ENCODE measurements around the gene ZDHHC4.
"Not testable (repeated sequence)": the region's sequence is repeated elsewhere in the genome, so short reads cannot be mapped to it uniquely, and the experiment has no call there.

ZDHHC4 gene

DNA sequence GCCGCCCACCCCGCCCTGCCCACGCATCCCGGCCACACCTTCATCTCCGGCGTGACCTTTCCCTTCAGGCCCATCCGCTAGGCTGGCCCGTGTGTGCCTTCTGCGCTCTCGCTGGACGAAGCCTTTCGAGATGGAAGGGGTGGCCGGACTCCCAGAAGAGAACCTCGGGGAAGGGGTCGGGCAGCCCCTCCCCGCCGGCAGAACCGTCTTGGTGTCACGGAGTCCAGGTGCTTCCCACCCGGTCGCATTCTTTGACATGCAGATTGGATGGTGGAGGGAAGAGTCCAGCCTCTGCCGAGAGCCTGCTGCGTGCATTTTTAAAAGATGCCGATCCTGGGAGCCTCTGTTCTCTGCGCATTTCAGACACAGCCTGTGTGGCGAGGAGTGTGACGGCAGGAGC, 30.8 kb downstream of the ZDHHC4 start:
- no peak for DNase-seq

DNA sequence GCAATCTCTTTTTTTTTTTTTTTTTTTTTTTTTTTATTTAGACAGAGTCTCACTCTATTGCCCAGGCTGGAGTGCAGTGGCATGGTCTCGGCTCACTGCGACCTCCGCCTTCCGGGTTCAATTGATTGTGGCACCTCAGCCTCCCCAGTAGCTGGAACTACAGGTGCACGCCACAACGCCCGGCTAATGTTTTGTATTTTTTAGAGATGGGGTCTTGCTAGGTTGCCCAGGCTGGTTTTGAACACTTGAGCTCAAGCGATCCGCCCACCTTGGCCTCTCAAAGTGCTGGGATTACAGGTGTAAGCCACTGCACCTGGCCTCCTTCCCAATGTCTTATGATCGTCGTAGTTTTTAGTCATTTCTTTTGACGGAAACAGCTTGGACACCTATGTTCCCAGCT, 31.5 kb downstream of the ZDHHC4 start:
- no peak for DNase-seq

DNA sequence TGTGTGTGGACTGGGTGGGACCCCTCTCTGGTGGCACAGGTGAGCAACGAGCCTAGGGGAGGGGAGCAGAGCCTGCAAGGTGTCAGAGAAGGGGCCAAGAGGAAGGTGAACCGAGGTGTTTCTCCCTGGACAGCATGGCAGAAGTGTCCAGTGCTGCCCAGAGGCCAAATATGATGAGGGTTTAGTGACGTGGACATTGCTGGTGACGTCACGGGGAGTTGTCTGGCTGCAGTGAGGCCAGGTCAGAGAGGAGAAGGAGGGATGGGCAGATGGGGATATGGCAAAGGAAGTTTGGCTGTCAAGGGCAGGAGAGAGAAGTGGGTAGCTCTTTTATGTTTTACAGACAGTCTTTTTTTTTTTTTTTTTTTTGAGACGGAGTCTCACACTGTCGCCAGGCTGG, 35.6 kb downstream of the ZDHHC4 start:
- DNase-seq, result no peak

DNA sequence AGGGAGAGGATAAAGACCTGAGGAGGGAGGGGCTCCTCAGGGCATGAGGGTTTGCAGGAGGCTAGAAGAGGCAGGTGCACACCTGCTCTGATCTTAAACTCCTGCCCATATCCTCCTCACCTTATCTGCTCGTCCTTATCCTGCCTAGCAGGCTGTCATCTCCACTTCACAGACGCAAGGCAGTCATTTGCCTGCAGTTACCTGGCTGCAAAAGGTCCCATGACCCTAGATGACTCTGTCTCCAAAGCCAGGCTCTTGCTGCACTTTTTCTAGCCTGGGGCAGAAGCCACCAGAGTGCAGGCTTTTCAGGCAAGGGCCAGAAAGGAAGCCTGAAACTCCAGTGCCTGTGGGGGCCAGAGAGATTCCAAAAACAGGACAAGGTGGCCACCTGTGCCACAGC, 36.5 kb downstream of the ZDHHC4 start:
- DNase-seq, result no peak

DNA sequence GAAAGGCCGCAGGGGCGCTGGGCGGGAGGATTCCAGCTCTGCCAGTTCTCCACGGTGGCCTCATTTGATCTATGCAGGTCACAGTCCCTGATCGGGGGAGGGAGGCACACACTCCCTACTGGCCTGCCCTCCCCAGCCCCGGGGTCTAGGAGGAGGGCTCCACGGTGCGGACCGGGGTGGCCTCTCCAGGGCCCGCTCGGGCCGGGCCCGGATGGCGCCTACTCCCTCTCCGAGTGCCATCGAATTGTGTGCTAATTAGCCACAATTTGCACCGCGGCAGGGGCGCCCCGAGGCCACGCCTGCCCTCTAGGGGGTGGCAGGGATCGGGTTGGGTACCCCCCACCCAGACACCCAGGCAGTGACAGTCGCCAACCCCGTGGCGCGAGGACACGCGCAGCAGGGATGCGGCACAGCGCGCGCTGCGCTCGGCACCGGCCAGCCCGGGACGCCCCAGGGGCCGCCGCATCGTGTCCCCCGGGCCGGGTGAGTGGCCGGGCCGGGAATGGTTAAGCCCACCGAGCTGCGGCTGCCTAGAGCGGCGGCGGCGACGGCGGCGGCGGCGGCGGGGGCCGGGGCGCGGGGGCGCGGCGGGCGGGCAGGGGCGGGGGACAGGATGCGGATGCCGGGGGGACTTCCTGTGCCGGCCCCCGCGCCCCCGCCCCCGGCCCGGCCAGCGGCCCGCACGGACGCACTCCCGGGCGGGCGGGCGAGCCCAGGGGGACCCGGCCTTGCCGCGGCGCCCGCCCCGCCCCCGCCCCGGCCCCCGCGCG, 37.9 kb downstream of the ZDHHC4 start, which contains the start of gene ZNF853:
Gene ZNF853 (plus strand): TSS at position 658 of the 770 bp plus-strand sequence. CDS start 565 bp downstream, outside the sequence.
- no peak for DNase-seq

DNA sequence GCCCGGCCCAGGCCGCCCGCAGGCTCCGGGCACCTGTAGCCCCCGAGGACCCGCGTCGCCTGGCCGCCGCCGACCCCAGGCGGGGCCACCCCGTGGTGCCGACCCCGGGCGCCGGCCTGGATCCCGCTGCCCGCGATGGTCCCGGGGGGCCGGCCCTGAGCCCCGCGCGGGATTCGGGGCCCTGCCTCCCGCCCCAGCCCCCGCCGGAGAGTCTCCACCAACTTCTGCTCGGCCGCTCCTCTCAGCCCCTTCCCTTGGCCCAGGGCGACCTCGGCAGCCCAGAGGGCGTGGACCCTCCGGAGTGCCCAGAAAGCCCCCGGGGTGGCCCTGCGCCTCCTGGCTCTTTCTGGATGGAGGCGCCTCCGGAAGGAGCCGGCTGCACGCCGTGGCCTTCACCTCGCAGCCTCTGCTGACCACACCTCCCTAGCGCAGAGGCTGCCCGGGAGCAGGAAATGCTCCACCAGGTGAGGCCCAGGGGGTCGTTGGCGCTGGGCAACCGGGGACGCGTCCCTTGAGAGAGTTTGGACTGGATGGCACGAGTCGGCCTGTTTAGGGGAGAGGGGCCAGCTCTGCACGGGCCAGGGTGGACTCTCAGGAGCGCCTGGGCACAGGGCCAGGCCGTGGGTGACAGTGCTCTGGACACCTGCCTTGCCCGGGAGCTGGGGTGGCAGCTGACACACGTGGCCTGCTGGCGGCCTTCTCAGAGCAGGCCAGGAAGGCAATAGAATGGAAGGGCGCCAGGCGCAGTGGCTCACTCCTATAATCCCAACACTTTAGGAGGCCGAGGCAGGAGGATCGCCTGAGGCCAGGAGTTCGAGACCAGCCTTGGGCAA, 38.7 kb downstream of the ZDHHC4 start:
- no peak for DNase-seq

DNA sequence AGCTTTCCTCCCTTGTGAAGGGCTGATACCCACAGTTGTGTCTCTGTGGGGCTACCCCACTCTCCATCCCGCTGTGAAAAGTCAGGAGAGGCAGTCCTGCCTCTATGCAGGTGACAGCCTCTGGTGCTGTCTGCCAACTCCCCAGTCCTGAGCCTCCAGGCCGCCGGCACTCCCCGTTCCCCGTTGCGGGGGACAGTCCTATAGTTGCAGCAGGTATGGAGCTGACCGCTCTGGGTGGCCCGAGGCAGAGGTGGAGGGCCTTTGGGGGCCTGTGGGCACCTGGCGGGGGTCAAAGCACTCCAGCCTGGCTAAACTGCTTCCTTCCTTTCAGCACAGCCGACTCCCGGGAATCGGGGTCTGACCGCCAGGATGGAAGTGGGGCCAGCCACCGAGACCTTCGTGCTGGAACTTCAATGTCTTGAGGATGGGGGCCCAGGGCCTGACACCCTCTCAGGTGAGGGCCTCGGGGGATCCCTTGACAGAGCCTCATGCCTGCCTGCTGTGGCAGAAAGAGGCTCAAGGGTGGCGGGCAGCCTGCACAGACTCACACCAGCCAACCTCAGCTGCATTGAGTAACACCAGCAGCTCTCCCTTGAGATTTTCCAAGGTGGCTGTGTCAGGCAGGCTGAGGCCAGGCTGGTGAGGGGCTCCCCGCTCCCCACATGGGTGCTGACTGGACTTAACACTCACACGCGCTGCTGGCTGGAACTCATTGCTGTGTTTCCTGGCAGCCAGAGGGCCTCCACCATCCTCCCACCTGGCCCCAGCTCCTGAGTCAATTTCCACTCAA, 39.8 kb downstream of the ZDHHC4 start:
- DNase-seq, result no peak

DNA sequence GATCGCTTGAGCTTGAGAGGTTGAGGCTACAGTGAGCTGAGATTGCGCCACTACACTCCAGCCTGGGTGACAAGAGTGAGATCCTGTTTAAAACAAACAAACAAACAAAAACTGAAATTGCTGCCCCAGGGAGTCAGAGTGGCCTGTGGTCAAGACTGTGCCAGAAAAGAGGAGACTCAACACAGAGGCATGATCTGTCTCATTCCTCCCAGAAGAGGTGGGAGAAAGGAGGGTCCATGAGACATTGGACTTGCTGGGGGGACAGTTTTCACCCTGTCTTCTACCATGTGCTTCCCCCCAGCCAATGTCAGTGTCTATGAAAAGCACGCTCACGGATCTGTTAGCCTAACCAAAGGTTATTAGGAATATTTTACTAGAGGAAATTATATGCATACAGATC, 41.4 kb downstream of the ZDHHC4 start:
- DNase-seq, result no peak

DNA sequence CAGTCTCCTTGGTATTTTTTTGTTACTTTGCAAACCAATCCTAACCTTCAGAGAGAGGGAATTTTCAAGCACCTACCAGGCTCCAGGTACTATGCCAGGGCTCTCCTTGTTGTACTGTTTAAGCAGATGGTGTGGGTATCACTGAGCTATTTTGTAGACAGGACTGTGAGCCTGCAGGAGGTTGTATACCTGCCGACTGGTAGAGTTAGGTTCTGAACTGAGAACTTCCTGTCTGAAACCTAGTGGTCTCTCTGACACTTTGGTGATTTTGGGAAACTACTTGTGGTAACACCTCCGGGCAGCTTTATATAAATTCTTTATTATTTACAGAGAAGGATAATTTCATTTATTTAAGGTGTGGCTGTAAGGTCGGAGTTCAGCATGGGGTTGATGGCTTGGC, 42.7 kb downstream of the ZDHHC4 start:
- no peak for DNase-seq

DNA sequence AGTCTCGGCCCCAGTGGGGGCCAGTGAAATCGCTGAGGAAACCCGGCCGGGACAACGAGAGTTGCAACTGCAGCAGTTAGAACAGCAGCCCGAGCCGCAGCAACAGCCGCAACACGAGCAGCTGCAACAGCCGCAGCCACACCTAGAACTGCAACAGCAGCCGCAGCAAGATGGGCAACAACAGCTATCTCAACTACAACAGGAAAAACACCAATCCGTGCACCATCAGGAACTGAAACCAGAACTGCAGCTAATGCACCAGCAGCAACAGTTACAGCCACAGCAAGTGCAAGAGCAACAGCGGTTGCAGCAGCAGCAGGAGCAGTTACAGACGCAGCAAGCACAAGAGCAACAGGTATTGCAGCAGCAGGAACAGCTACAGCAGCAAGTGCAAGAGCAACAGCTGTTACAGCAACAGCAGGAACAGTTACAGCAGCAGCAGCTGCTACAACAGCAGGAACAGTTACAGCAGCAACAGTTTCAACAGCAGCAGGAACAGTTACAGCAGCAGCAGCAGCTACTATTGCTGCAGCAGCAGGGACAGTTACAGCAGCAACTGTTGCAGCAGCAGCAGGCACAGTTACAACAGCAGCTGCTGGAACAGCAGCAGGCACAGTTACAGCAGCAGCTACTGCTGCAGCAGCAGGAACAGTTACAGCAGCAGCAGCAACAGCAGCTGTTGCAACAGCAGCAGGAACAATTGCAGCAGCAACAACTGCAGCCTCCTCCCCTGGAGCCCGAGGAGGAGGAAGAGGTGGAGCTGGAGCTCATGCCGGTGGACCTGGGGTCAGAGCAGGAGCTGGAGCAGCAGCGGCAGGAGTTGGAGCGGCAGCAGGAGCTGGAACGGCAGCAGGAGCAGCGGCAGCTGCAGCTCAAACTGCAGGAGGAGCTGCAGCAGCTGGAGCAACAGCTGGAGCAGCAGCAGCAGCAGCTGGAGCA, 44.2 kb downstream of the ZDHHC4 start:
- DNase-seq, result no peak

DNA sequence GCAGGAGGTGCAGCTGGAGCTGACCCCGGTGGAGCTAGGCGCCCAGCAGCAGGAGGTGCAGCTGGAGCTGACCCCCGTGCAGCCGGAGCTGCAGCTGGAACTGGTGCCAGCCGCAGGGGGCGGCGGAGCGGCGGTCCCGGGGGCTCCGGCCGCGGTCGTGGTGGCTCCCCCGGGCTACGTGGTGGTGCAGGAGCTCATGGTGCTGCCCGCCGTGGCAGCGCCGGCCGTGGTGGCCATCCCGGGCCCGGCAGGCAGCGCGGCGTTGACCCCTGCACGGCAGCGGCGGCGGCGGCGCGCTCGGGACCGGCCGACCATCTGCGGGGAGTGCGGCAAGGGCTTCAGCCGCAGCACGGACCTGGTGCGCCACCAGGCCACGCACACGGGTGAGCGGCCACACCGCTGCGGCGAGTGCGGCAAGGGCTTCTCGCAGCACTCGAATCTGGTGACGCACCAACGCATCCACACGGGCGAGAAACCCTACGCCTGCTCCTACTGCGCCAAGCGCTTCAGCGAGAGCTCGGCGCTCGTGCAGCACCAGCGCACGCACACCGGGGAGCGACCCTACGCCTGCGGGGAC, 45.0 kb downstream of the ZDHHC4 start:
- DNase-seq, result no peak

DNA sequence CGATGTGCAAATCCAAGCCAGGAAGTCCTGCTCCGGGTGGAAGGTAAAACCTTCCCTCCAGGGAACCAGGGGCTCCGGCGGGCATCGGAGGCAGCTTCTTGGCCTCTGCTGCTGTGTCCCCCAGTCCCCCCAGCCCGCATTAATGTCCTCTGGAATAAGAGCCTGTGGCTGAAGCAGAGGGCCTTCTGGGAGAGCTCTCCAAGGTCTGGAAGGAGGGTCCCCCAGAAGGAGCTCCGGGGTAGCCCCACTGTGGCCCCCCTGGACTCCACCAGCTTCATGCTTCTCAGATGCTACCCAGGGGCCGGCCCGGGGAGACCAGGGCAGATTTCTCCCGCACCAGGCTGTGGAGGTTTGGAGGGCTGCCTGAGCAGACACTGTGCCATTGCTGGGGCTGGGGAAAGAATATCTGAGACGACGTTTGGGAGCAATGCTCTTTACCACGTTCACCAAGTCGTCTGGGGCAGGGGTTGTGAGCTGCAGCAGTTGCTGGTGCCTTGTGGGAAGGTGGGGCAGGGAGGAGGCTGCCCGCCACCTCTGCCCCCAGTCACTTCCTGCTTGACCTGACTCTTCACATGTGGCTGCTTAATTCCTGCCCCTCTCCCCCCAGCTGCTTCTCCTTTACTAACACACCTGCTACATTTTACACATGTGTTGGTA, 46.5 kb downstream of the ZDHHC4 start:
- DNase-seq, result no peak

DNA sequence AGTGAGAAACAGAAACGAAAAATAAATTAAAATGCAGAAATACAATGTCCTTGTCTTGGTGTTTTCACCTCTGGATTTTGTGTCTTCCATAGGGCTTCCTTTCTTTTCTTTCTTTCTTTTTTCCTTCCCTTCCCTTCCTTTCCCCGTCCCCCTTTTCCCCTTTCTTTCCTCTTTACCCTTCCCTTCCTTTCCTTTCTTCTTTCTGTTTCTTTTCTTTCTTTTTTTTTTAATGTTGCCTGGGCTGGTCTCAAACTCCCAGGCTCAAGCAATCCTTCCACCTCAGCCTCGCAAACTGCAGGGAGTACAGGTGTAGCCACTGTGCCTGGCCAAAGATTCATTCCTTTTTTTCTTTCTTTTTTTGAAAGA, 47.0 kb downstream of the ZDHHC4 start:
- no peak for DNase-seq

DNA sequence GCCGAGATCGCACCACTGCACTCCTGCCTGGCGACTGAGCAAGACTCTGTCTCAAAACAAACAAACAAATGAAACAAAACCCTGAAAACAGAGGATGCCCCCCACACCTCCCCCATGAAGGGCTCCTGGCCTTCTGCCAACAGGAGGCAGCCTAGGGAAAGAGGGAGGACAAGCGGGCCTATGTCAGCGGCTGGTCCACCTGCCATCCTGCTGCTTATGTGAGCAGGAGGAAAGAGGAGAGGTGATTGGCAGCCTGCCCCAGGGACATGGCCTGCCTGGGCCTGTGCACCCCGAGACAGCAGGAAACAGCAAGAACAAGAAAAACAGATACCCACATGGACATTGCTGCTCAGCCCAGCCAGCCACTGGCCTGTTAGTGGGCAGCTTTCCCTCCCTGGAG, 50.8 kb downstream of the ZDHHC4 start:
- no peak for DNase-seq

DNA sequence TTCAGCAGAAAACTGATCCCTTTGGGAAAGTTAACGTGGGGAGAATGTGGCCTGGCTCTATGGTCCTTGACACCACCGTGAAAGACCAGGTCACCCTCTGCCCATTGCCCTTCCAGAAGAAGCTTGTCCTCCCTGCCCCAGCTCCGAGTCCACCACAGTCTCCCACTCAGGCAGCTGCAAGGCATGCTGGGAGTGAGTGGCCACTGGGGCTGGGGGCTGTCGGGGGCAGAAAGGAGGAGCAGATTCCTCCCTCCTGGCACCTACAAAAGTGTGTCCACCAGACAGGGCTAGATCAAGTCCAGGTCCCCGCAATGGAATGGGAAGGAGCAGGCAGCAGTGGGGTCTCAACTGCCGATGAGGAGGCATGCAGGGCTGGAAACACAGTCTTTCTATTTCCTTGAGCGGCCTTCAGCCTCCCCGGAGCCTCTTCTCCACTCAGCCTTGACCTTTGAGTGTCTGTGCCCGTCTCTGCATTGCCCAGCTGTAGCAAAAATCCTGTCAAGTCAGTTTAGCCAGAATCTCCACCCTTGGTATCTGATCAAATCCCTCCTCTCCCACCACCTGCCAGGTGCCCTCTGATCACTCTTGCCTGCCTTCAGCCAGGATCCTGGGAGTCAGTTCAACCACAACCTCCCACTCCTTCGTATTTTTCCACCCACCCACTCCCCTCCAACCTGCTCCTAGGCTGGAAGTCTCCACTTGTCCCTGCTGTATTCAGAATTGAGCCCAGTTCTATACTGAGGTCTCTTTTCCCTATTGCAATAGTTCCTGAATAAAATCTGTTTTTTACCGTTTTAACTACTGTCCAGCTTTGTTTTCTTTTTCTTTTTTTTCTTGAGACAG, 53.0 kb downstream of the ZDHHC4 start:
- no peak for DNase-seq

DNA sequence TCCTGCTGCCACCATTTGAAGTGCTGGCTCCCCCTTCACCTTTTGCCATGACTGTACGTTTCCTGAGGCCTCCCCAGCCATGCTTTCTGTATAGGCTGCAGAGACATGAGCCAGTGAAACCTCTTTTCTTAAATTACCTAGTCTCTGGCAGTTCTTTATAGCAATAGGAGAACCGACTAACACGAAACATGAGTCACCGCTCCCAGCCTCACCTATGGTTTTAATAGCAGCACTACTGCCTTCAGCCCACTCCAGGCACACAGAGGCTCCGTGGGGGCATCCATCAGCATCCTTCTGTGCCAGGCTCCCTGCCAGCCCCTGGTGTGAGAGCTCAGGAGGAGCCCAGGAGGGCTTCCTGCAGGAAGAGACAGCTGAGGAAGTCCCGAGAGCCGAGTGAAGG, 54.4 kb downstream of the ZDHHC4 start:
- DNase-seq, result no peak

DNA sequence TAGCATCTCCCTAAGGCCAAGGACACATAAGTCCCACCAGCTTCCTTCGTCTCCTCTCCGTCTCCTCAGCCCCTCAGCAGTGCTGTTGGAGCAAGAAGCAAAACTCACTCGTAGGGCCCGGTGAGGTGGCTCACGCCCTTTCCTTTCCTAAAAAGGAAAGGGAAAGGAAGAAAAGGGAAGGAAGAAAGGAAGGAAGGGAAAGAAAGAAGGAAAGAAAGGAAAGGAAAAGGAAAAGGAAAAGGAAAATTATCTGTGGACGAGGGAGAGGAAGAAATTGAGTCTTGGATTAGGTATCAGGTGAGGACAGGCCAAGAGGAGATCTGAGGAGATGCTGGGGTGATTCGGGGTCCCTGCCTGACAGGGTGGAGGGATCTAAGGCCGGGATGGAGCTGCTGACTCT, 56.8 kb downstream of the ZDHHC4 start:
- DNase-seq, result no peak

DNA sequence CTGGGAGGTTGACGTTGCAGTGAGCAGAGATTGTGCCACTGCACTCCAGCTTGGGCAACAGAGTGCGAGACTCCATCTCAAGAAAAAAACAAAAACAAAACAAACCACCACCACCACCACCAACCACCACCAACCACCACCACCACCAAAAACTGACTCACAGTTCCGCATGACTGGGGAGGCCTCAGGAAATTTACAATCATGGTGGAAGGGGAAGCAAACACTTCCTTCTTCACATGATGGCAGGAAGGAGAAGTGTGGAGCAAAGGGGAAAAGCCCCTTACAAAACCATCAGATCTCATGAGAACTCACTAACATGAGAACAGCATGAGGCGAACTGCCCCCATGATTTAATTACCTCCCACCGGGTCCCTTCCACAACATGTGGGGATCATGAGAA, 57.7 kb downstream of the ZDHHC4 start:
- DNase-seq, result not testable (repeated sequence)

DNA sequence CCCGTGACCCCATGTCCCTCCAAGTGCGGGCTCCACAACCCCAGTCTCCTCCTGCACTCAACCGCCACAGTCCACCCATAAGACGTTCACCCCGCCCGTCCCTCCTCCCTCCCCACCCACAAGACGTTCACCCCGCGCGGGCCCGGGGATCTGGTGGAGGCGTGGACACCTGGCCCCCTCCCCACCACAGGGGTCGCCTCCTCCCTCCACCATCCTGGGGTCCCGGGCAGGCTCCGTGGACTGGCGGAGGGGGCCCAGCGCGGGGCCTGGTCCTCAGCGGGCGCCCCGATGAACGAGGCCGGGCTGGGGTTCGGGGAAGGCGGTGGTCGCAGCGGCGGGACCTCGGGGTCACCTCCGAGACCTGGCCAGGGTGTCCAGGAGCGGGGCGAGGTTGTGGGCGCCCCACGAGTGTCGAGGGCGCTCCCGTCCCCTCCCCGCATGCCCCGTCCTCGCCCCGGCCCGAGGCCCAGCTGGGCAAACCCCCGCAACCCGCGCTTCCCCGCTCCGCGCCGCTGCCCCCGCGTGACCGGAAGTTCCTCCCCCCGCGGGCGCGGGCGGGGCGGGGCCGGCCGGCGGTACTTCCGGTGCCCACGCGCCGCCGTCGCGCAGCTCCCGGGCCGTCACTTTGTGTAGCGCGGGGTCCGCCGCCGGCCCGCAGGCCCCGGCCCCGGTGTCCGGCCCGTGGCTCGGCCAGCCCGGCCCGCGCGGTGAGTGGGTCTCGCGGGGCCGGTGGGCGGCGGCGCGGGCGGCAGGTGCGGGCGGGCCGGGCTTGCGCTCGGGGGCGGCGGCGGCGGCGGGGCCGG, 59.7 kb downstream of the ZDHHC4 start, which contains the start of gene ZNF316:
Gene ZNF316 (plus strand): TSS at position 578 of the 803 bp plus-strand sequence. CDS start 5,092 bp downstream, outside the sequence.
- DNase-seq, result no peak
